Measurements from ENCODE around the gene CDKAL1.
"Not testable (repeated sequence)": the region's sequence is repeated elsewhere in the genome, so short reads cannot be mapped to it uniquely, and the experiment has no call there.

- TF ChIP-seq POLR2A, CTCF (IDR thresholded peaks at IDR 0.05): not testable (repeated sequence)
Measured at GRCh38 chr6:20649696-20650470, 115.6 kb downstream of the CDKAL1 start.
